ENCODE measurements around the gene FURIN.

FURIN gene

DNA sequence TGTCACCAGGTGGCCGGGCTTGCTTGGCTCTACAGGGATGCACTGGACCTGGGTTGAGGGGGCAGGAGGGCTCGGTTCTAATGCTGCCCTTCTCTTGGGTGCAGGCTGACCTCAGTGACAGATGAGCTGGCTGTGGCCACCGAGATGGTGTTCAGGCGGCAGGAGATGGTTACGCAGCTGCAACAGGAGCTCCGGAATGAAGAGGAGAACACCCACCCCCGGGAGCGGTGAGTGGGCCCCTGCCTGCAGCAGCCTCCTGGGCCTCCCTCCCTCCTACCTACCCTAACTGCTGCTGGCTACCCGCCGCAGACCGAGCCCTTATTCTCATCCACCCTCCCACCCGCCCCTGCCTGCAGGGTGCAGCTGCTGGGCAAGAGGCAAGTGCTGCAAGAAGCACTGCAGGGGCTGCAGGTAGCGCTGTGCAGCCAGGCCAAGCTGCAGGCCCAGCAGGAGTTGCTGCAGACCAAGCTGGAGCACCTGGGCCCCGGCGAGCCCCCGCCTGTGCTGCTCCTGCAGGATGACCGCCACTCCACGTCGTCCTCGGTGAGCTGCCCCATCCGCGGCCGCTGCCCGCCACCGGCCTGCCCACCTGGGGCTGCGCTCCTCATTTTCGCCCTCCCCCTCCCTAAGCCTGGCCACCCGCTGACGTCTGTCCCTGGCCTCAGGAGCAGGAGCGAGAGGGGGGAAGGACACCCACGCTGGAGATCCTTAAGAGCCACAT lies 21.5 kb downstream of the FURIN start:
- no peak overlapping the region for H3K4me3 ChIP-seq (ENCODE audit: low read depth, low read length)
- DNase-seq (ENCODE audit: low read depth) = no peak
- TF ChIP-seq, protein P1, sequence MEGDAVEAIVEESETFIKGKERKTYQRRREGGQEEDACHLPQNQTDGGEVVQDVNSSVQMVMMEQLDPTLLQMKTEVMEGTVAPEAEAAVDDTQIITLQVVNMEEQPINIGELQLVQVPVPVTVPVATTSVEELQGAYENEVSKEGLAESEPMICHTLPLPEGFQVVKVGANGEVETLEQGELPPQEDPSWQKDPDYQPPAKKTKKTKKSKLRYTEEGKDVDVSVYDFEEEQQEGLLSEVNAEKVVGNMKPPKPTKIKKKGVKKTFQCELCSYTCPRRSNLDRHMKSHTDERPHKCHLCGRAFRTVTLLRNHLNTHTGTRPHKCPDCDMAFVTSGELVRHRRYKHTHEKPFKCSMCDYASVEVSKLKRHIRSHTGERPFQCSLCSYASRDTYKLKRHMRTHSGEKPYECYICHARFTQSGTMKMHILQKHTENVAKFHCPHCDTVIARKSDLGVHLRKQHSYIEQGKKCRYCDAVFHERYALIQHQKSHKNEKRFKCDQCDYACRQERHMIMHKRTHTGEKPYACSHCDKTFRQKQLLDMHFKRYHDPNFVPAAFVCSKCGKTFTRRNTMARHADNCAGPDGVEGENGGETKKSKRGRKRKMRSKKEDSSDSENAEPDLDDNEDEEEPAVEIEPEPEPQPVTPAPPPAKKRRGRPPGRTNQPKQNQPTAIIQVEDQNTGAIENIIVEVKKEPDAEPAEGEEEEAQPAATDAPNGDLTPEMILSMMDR (IDR thresholded peaks at IDR 0.05; ENCODE audit: insufficient read depth, low read depth, low read length, missing control alignments) = no peak

DNA sequence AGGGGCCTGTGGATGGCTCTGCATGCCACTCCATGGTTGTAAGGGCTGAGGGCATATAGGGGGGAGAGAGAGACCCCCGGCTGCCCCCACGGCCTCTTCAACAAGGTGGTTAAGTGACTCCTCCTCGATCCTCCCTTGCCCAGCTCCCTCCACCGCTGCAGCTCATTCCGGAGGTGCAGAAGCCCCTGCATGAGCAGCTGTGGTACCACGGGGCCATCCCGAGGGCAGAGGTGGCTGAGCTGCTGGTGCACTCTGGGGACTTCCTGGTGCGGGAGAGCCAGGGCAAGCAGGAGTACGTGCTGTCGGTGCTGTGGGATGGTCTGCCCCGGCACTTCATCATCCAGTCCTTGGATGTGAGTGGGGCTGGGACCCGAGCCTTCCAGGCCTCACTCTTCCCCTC lies 22.5 kb downstream of the FURIN start:
- no peak overlapping the region for H3K4me3 ChIP-seq (ENCODE audit: low read depth, low read length)
- TF ChIP-seq, protein P1 (IDR thresholded peaks at IDR 0.05; ENCODE audit: insufficient read depth, low read depth, low read length, missing control alignments) = no peak
- no peak for DNase-seq (ENCODE audit: low read depth)

DNA sequence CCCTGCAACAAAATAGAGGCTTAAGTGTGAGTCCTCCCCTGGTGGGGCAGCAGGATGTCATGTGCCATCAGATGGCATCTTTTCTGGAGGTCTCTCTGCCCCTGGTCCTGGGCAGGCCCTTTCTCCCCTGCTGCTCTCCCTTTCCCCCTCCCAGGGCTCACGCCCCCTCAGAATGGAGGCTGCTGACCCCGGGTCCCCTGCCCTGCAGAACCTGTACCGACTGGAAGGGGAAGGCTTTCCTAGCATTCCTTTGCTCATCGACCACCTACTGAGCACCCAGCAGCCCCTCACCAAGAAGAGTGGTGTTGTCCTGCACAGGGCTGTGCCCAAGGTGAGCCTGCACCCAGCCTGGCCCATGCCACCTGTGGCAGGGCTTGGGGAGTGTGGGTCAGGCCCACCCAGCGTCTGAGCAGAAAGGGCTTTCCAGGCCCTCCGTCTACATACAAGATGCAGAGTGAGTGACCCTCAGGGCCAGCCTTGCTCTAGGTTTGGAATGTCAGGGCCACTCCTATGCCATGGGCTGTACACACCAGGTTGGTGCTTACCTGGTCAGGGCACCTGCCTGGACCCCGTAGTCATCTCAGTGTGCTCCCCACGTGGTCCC lies 23.1 kb downstream of the FURIN start:
- no peak overlapping the region for H3K4me3 ChIP-seq (ENCODE audit: low read depth, low read length)
- DNase-seq (ENCODE audit: low read depth) = no peak
- TF ChIP-seq, protein P1 (IDR thresholded peaks at IDR 0.05; ENCODE audit: insufficient read depth, low read depth, low read length, missing control alignments) = no peak

DNA sequence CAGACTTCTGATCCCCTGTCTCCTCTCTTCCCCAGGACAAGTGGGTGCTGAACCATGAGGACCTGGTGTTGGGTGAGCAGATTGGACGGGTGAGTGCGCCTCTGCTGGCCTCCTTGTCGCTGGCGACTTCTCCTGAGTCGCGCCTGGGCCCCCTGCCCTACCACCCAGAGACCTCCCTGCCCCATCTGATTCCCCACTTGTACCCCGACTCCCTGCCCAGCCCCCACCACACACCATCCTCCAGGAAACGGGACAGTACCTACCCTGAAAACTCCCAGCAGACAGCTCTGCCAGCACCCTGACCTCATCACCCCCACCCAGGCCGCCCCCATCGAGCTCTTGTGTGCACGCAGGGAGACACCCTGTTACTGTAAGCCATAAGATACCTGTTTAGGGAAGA lies 23.6 kb downstream of the FURIN start:
- no peak for DNase-seq (ENCODE audit: low read depth)
- no peak overlapping the region for H3K4me3 ChIP-seq (ENCODE audit: low read depth, low read length)

DNA sequence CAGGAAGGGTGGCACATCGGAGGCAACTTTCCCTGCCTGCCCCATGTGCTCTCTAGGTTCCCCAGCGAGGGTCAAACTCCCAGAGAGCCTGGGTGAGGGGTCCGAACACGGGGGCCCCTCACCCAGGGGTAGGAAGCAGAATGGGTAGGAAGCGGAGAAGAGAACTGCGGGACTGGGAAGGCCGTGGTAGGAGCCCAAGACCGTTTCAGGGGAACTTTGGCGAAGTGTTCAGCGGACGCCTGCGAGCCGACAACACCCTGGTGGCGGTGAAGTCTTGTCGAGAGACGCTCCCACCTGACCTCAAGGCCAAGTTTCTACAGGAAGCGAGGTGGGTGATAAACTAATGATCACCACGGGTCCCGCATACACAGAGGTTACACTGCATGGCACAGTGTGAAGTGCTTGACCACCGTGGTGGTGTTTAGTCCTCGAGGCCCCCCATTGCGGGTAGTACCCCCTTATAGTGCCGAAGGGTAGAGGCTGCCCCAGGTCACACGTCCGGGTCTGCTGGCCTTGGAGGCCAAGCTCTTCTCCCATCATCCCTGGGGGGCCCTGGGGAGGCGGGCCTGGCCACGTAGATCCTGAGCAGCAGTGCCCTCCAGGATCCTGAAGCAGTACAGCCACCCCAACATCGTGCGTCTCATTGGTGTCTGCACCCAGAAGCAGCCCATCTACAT lies 24.2 kb downstream of the FURIN start:
- H3K4me3 ChIP-seq (ENCODE audit: low read depth, low read length) = no peak overlapping the region
- TF ChIP-seq, protein P1 (IDR thresholded peaks at IDR 0.05; ENCODE audit: insufficient read depth, low read depth, low read length, missing control alignments) = no peak
- DNase-seq (ENCODE audit: low read depth) = no peak

More for the DNA sequence above, 23.6 kb downstream of the FURIN start:
- TF ChIP-seq, protein P1 (IDR thresholded peaks at IDR 0.05; ENCODE audit: insufficient read depth, low read depth, low read length, missing control alignments) = no peak

DNA sequence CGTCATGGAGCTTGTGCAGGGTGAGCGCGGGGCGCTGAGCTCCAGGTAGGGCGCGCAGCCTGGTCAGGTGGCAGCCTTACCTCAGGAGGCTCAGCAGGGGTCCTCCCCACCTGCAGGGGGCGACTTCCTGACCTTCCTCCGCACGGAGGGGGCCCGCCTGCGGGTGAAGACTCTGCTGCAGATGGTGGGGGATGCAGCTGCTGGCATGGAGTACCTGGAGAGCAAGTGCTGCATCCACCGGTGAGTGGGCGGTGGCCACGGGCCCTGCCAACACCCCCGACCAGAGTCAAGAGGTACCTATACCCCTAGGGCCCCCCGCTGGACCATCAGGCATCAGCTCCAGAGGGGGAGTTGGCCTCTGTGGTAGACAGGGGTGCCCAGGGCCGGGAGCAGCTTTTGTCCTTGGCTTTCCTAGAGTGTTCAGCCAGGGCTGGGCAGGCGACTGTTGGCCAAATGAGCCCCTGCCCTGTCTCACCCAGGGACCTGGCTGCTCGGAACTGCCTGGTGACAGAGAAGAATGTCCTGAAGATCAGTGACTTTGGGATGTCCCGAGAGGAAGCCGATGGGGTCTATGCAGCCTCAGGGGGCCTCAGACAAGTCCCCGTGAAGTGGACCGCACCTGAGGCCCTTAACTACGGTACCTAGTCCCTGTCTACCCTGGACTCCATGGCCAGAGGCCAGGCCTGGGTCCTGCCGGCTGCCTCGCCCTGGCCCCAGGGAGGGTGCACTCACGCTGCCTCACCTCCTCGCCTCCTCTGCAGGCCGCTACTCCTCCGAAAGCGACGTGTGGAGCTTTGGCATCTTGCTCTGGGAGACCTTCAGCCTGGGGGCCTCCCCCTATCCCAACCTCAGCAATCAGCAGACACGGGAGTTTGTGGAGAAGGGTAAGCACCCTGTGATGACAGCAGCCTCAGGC lies 25.0 kb downstream of the FURIN start:
- no peak for DNase-seq (ENCODE audit: low read depth)
- TF ChIP-seq, protein P1 (IDR thresholded peaks at IDR 0.05; ENCODE audit: insufficient read depth, low read depth, low read length, missing control alignments) = no peak
- no peak overlapping the region for H3K4me3 ChIP-seq (ENCODE audit: low read depth, low read length)

All from GM12865 (cell line).